NCI-H82 treated with DMSO at 0.1 percent for 48 hours (cell line): ENCODE results near the gene OR2S2.
A peak's percentile ranks its signal among the peaks of the same experiment; 100 is the strongest.
"Not testable (repeated sequence)": the region's sequence is repeated elsewhere in the genome, so short reads cannot be mapped to it uniquely, and the experiment has no call there.

Experiments
- DNase-seq: peaks from one replicate; lab custom pipeline; 2025; ENCODE audit not compliant: unreplicated experiment; lab: John Stamatoyannopoulos, UW

OR2S2 gene

GRCh38 chr9:35934069-35934468 lies 23.9 kb downstream of the OR2S2 start:
- DNase-seq, result not testable (repeated sequence)

- DNase-seq, result no peak
Measured at GRCh38 chr9:35933550-35934067, 24.3 kb downstream of the OR2S2 start.

GRCh38 chr9:35932735-35933134 lies 25.2 kb downstream of the OR2S2 start:
- no peak for DNase-seq

- no peak for DNase-seq
Measured at GRCh38 chr9:35930989-35931388, 27.0 kb downstream of the OR2S2 start.

GRCh38 chr9:35930521-35930920 lies 27.4 kb downstream of the OR2S2 start:
- no peak for DNase-seq

GRCh38 chr9:35929453-35929718 lies 28.6 kb downstream of the OR2S2 start:
- DNase-seq, result no peak

GRCh38 chr9:35928591-35929452 lies 29.1 kb downstream of the OR2S2 start:
- no peak for DNase-seq

- no peak for DNase-seq
Measured at GRCh38 chr9:35923927-35924763, 33.8 kb downstream of the OR2S2 start.

GRCh38 chr9:35923598-35923926 lies 34.4 kb downstream of the OR2S2 start:
- no peak for DNase-seq

- DNase-seq, result no peak
Measured at GRCh38 chr9:35920051-35920620, 37.8 kb downstream of the OR2S2 start.

- DNase-seq, result no peak
Measured at GRCh38 chr9:35919212-35920008, 38.5 kb downstream of the OR2S2 start.

- DNase-seq, result no peak
Measured at GRCh38 chr9:35918780-35919179, 39.2 kb downstream of the OR2S2 start.

- DNase-seq, result no peak
Measured at GRCh38 chr9:35917261-35917660, 40.7 kb downstream of the OR2S2 start.

- DNase-seq, result no peak
Measured at GRCh38 chr9:35915681-35916294, 42.2 kb downstream of the OR2S2 start.

GRCh38 chr9:35914301-35914807 lies 43.6 kb downstream of the OR2S2 start:
- DNase-seq, result no peak

- DNase-seq, result not testable (repeated sequence)
Measured at GRCh38 chr9:35913429-35913828, 44.5 kb downstream of the OR2S2 start.

GRCh38 chr9:35912791-35913400 lies 45.1 kb downstream of the OR2S2 start:
- DNase-seq, result no peak

- DNase-seq, result no peak
Measured at GRCh38 chr9:35911690-35912089, 46.3 kb downstream of the OR2S2 start.

- DNase-seq, result peak; percentile 10
Measured at GRCh38 chr9:35910613-35911359, 47.2 kb downstream of the OR2S2 start.
